Esophagus muscularis mucosa (tissue), 4 donors: Measurements from ENCODE around the gene MAPK14. TPM values are rescaled to one million over a fixed set of nuclear protein-coding genes. Genes with fewer than 3 reads are reported as not detected.

Experiments
- DNase-seq: peaks from one replicate; pipeline ENCODE4 v3.0.0-alpha.2; 2017; ENCODE audit errors: extremely low spot score
- H3K27ac ChIP-seq, 4 donors: fragments of 200-600 bp; sonication (generic); replicated peaks in 1 of 4; 1 replicate in 3 of 4; 2 replicates in 1 of 4; pipeline ENCODE4 v1.5.1; 2016 to 2019; ENCODE audit warnings: mild to moderate bottlenecking in 1 of 4
- H3K27me3 ChIP-seq, 4 donors: fragments of 200-600 bp; sonication (generic); one replicate each; pipeline versions ENCODE4 v1.5.1 to v1.6.0; 2016 to 2019
- H3K36me3 ChIP-seq, 4 donors: fragments of 200-600 bp; sonication (generic); one replicate each; pipeline ENCODE4 v1.5.1; 2016 to 2019
- H3K4me1 ChIP-seq, 4 donors: fragments of 200-600 bp; sonication (generic); one replicate each; pipeline ENCODE4 v1.5.1; 2016 to 2019
- H3K4me3 ChIP-seq, 4 donors: fragments of 200-600 bp; sonication (generic); 1 replicate in 2 of 4; 2 replicates in 2 of 4; pipeline ENCODE4 v1.5.1; 2016 to 2019; ENCODE audit warnings: mild to moderate bottlenecking in 4 of 4, moderate library complexity in 1 of 4
- H3K9me3 ChIP-seq, 4 donors: fragments of 200-600 bp; sonication (generic); 1 replicate in 3 of 4; 2 replicates in 1 of 4; pipeline ENCODE4 v1.5.1; 2016 to 2019
- EP300 ChIP-seq: sonication (generic); formaldehyde crosslinking; IDR thresholded peaks from one replicate; pipeline ENCODE4 v1.6.1; 2017; ENCODE audit warnings: antibody characterized with exemption
- POLR2A ChIP-seq: fragments of 450-650 bp; IDR thresholded peaks from one replicate; pipeline ENCODE4 v1.6.1; 2017; ENCODE audit warnings: antibody characterized with exemption, moderate library complexity, mild to moderate bottlenecking, low read depth
- POLR2AphosphoS5 ChIP-seq, 2 donors: sonication (generic); formaldehyde crosslinking; IDR thresholded peaks; one replicate each; pipeline ENCODE4 v1.6.1; 2017; ENCODE audit warnings: antibody characterized with exemption in 2 of 2
- WGBS: methylation state at CpG from one replicate; pipeline ENCODE4 v1.1.5; 2018; 5-methylcytosine and 5-hydroxymethylcytosine counted together
- intact Hi-C: fragments of 100-400 bp; cut with DNase I; formaldehyde crosslinking; loops from one replicate; pipeline ENCODE4 v1.15.1; 2023
- total RNA-seq, 4 donors: library from RNA; depleted of rRNA; stranded (reverse); fragments of >200 nt; gene quantifications; one replicate each; pipeline versions ENCODE4 v1.1.0 to v1.2.1, GENCODE V29; 2016
- TF ChIP-seq, protein P1 (sequence below), 3 experiments: fragments of 200-600 bp in 2 of 3; fragments of 450-650 bp in 1 of 3; sonication (generic) in 2 of 3; IDR thresholded peaks; one replicate each; pipeline ENCODE4 v1.5.1; 2017 to 2019; ENCODE audit warnings: antibody characterized with exemption in 3 of 3, mild to moderate bottlenecking in 2 of 3, moderate library complexity in 1 of 3

The MAPK14 gene
- total RNA-seq, 4 donors from 2014 or later: 53.2 to 70.7 (median 66.9) TPM

DNA sequence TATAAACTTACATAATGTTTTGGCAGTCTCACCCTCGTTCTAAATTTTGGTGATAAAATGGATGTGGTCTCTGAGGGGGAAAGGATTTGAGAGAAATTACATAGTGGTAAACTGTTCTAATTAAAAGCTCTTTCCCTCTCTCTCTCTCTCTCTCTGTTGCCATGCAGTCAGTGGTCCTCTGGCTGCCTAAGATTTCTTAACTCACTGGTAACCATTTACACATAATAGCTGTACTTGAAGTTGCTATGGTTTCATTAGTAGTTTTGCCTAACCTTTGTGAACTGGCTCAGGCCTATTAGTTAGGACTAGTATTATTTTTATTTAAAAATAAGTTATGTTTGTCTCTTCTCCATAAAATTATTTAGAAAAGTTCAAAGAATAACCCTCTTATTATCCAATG lies 42.0 kb downstream of the MAPK14 start:
- DNase-seq: no peak
- Histone ChIP-seq H3K27me3 (no peaks in the 10 kb centered on the region), H3K9me3 (no peaks in the 10 kb centered on the region), H3K4me1 (peaks cover 34 to 72% (median 59%) of the 10 kb centered on the region in 4 donors), H3K4me3 (no peak overlapping the region), H3K27ac (no peak overlapping the region), H3K36me3 (peaks cover 0 to 5% (median 0%) of the 10 kb centered on the region in 4 donors)
- TF ChIP-seq EP300 (no peak), POLR2A (no peak), POLR2AphosphoS5 (IDR thresholded peaks at IDR 0.05) (no peak)
- TF ChIP-seq, protein P1, sequence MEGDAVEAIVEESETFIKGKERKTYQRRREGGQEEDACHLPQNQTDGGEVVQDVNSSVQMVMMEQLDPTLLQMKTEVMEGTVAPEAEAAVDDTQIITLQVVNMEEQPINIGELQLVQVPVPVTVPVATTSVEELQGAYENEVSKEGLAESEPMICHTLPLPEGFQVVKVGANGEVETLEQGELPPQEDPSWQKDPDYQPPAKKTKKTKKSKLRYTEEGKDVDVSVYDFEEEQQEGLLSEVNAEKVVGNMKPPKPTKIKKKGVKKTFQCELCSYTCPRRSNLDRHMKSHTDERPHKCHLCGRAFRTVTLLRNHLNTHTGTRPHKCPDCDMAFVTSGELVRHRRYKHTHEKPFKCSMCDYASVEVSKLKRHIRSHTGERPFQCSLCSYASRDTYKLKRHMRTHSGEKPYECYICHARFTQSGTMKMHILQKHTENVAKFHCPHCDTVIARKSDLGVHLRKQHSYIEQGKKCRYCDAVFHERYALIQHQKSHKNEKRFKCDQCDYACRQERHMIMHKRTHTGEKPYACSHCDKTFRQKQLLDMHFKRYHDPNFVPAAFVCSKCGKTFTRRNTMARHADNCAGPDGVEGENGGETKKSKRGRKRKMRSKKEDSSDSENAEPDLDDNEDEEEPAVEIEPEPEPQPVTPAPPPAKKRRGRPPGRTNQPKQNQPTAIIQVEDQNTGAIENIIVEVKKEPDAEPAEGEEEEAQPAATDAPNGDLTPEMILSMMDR (IDR thresholded peaks at IDR 0.05): no peak
- intact Hi-C loops: no loop called here
- 45% methylated on average over 1 of the region's 1 CpG for WGBS

DNA sequence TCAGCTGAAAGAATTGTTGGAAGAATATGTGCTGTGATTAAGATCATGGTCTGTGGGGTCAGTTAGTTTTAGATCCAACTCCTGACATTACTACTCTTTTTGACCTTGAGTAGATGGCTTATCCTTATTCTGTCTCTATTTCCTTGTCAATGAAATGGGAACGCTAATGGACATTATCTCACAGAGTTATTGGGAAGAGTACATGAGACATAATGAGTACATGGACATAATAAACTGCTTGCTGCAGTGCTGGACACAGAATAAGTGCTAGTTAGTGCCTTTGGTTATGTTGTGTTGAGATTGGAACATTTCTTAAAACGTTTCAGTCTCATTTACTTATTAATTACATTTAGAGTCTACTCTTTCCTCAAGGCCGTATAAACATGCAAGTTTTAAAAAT lies 42.6 kb downstream of the MAPK14 start:
- DNase-seq: no peak
- Histone ChIP-seq H3K9me3 (no peaks in the 10 kb centered on the region), H3K27ac (peak overlapping the region in 1 of 4 donors; percentile 34), H3K36me3 (peaks cover 0 to 8% (median 0%) of the 10 kb centered on the region in 4 donors), H3K4me3 (no peak overlapping the region), H3K4me1 (peaks cover 28 to 67% (median 55%) of the 10 kb centered on the region in 4 donors), H3K27me3 (no peaks in the 10 kb centered on the region)
- WGBS: 60% methylated on average over 3 of the region's 3 CpGs
- intact Hi-C loops: no loop called here
- TF ChIP-seq, protein P1 (IDR thresholded peaks at IDR 0.05): no peak
- no peak for TF ChIP-seq EP300
- no peak for TF ChIP-seq POLR2AphosphoS5 (IDR thresholded peaks at IDR 0.05)
- TF ChIP-seq POLR2A: no peak

DNA sequence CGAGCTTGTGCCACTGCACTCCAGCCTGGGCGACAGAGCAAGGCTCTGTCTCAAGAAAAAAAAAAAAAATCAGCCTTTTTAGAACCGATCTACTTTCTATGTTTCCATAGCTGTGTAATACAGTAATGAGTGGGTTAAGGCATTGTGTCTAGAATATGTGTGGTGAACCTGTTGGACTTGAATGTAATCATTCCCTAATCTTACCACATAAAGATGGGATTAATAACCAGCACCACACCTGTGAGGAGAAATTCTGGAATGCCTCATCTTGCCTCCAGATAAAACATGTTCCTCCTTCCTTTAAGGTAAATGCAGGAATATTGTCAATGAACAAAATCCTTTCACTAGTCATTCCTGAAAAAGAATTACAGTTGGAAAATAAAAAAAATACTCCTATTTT lies 43.7 kb downstream of the MAPK14 start:
- H3K27me3 ChIP-seq: no peaks in the 10 kb centered on the region
- peaks cover 19 to 67% (median 55%) of the 10 kb centered on the region in 4 donors for H3K4me1 ChIP-seq
- no peak overlapping the region for H3K4me3 ChIP-seq
- H3K27ac ChIP-seq: peak overlapping the region in 1 of 4 donors; percentile 17
- peaks cover 0 to 17% (median 4%) of the 10 kb centered on the region in 4 donors for H3K36me3 ChIP-seq
- TF ChIP-seq, protein P1 (IDR thresholded peaks at IDR 0.05): no peak
- no peak for TF ChIP-seq POLR2A
- TF ChIP-seq POLR2AphosphoS5 (IDR thresholded peaks at IDR 0.05): no peak
- no peaks in the 10 kb centered on the region for H3K9me3 ChIP-seq
- intact Hi-C loops: no loop called here
- 90% methylated on average over 3 of the region's 3 CpGs for WGBS
- no peak for DNase-seq

DNA sequence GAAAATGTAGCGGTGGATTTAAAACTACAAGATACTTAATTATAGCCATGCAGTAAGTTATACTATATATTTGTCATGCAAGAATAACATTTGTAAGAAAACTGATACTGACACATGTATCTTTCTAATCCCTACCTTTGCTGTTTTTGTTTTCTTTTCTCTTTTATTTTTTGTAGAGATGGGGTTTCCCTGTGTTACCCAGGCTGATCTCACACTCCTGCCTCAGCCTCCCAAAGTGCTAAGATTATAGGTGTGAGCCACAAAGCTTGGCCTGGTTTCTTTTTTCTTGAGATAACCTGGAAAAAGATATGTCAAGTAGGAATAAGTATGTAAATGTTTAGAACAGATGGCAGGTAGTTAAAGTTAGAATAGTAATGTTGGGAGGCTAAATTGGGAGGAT lies 44.1 kb downstream of the MAPK14 start:
- no peak overlapping the region for H3K27ac ChIP-seq
- H3K27me3 ChIP-seq: no peaks in the 10 kb centered on the region
- no peak for DNase-seq
- peaks cover 16 to 67% (median 55%) of the 10 kb centered on the region in 4 donors for H3K4me1 ChIP-seq
- peaks cover 0 to 19% (median 6%) of the 10 kb centered on the region in 4 donors for H3K36me3 ChIP-seq
- no peak overlapping the region for H3K4me3 ChIP-seq
- TF ChIP-seq EP300 (no peak), POLR2AphosphoS5 (IDR thresholded peaks at IDR 0.05) (no peak), POLR2A (no peak)
- TF ChIP-seq, protein P1 (IDR thresholded peaks at IDR 0.05): no peak
- 100% methylated on average over 1 of the region's 1 CpG for WGBS
- intact Hi-C loops: no loop called here
- no peaks in the 10 kb centered on the region for H3K9me3 ChIP-seq

DNA sequence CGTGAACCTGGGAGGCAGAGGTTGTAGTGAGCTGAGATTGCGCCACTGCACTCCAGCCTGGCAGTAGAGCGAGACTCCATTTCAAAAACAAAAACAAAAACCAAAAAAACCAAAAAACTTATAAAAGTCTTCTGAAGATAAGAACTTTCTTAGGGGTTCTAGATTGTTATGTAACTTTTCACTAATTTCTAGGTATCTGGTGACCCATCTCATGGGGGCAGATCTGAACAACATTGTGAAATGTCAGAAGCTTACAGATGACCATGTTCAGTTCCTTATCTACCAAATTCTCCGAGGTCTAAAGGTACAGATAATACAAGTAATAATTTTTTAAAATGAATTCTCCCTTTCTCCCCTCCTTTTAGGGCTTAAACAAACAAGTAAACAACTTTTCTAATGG lies 45.1 kb downstream of the MAPK14 start:
- H3K4me1 ChIP-seq: peaks cover 9 to 67% (median 55%) of the 10 kb centered on the region in 4 donors
- TF ChIP-seq POLR2A (no peak), POLR2AphosphoS5 (IDR thresholded peaks at IDR 0.05) (no peak), EP300 (no peak)
- TF ChIP-seq, protein P1 (IDR thresholded peaks at IDR 0.05): no peak
- no peaks in the 10 kb centered on the region for H3K9me3 ChIP-seq
- DNase-seq: no peak
- no peak overlapping the region for H3K27ac ChIP-seq
- intact Hi-C loops: no loop called here
- H3K4me3 ChIP-seq: no peak overlapping the region
- WGBS: 97% methylated on average over 4 of the region's 4 CpGs
- no peaks in the 10 kb centered on the region for H3K27me3 ChIP-seq
- H3K36me3 ChIP-seq: peaks cover 0 to 24% (median 9%) of the 10 kb centered on the region in 4 donors
